ENCODE results near the gene ADGRE3.

DNA sequence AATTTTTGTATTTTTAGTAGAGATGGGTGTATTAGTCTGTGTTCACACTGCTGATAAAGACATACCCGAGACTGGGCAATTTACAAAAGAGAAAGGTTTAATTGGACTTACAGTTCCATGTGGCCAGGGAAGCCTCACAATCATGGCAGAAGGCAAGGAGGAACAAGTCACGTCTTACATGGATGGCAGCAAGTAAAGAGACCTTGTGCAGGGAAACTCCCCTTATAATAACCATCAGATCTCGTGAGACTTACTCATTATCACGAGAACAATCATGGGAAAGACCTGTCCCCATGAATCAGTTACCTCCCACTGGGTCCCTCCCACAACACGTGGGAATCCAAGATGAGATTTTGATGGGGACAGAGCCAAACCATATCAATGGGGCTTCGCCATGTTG lies 29.8 kb upstream of the ADGRE3 start:
- no peak for TF ChIP-seq CTCF (conservative IDR thresholded peaks at IDR 0.05; ENCODE audit: low read depth, low read length)
- TF ChIP-seq EZH2phosphoT487 (IDR thresholded peaks at IDR 0.05; ENCODE audit: borderline replicate concordance, low read length), result no peak
